Endothelial cell of umbilical vein (primary cell): ENCODE data around the gene GSG1L. TPM values are rescaled to one million over a fixed set of nuclear protein-coding genes. Genes with fewer than 3 reads are reported as not detected.

ENCODE experiments used
- BruUV-seq: library from RNA; stranded (reverse); fragments of 400-500 nt; replicated peaks from 2 replicates; lab custom pipeline; 2021; lab: Mats Ljungman, UMichigan
- CTCF ChIA-PET: fragments of 300-600, 350-600 bp; sonication (Branson Sonifier 250); formaldehyde crosslinking; loops from one replicate; lab custom pipeline; 2021; ENCODE audit warnings: antibody characterized with exemption, inconsistent platforms; lab: Charles Lee
- POLR2A ChIA-PET: fragments of 300-600, 350-600 bp; sonication (Branson Sonifier 250); formaldehyde crosslinking; loops from one replicate; lab custom pipeline; 2021; ENCODE audit warnings: antibody characterized with exemption, inconsistent platforms; lab: Charles Lee
- DNase-seq: peaks from one replicate; pipeline ENCODE4 v3.0.0-alpha.2; 2011; ENCODE audit warnings: low read depth, low spot score
- FAIRE-seq: peaks from 2 replicates; lab custom pipeline; 2011; peaks lifted over from hg19 to GRCh38; lab: Jason Lieb, UNC
- H2AFZ ChIP-seq: 2 replicates; pipeline ENCODE4 v1.6.0; 2012; ENCODE audit warnings: low read depth, low read length, control low read depth, inconsistent platforms
- H3K27ac ChIP-seq: 2 replicates; pipeline ENCODE4 v1.5.1; 2011; ENCODE audit warnings: low read depth, mild to moderate bottlenecking, control low read depth, low read length, moderate library complexity; ENCODE audit not compliant: insufficient read depth
- H3K27me3 ChIP-seq, 2 experiments: 2 replicates each; pipeline versions ENCODE4 v1.6.0 to v1.6.1; 2011; ENCODE audit warnings: low read length in 2 of 2, mixed read lengths in 1 of 2; ENCODE audit not compliant: control insufficient read depth in 2 of 2, insufficient read depth in 2 of 2
- H3K36me3 ChIP-seq, 2 experiments: 2 replicates in 1 of 2; 3 replicates in 1 of 2; pipeline ENCODE4 v1.5.1; 2011; ENCODE audit warnings: low read length in 2 of 2, mild to moderate bottlenecking in 1 of 2, moderate library complexity in 1 of 2; ENCODE audit not compliant: control insufficient read depth in 2 of 2, insufficient read depth in 2 of 2; ENCODE audit errors: extremely low read depth in 1 of 2
- H3K4me1 ChIP-seq: 3 replicates; pipeline ENCODE4 v1.5.1; 2011; ENCODE audit warnings: mild to moderate bottlenecking, low read length; ENCODE audit not compliant: control insufficient read depth, insufficient read depth; ENCODE audit errors: extremely low read depth
- H3K4me2 ChIP-seq: 2 replicates; pipeline ENCODE4 v1.6.1; 2011; ENCODE audit warnings: low read length, control low read depth, mixed read lengths; ENCODE audit not compliant: insufficient read depth
- H3K4me3 ChIP-seq, 3 experiments: fragments of 200-600 bp in 1 of 3; sonication (generic), shearing (Covaris generic) in 1 of 3; replicated peaks in 1 of 3; 2 replicates each; pipeline ENCODE4 v1.5.1; 2011 to 2016; ENCODE audit warnings: control low read depth in 3 of 3, low read length in 3 of 3, mild to moderate bottlenecking in 2 of 3, inconsistent platforms in 1 of 3, low read depth in 1 of 3, moderate library complexity in 1 of 3; ENCODE audit not compliant: insufficient read depth in 1 of 3
- H3K79me2 ChIP-seq: 2 replicates; pipeline ENCODE4 v1.6.0; 2012; ENCODE audit warnings: low read length, inconsistent platforms; ENCODE audit not compliant: control insufficient read depth, insufficient read depth
- H3K9ac ChIP-seq: replicated peaks from 2 replicates; pipeline ENCODE3; 2011; ENCODE audit warnings: low read length, control low read depth; ENCODE audit not compliant: insufficient read depth; ENCODE audit errors: extremely low read depth
- H3K9me1 ChIP-seq: replicated peaks from 3 replicates; pipeline ENCODE4 v1.6.0; 2011; ENCODE audit warnings: mild to moderate bottlenecking, low read length; ENCODE audit not compliant: control insufficient read depth, insufficient read depth; ENCODE audit errors: extremely low read depth
- H3K9me3 ChIP-seq: replicated peaks from 2 replicates; pipeline ENCODE4 v1.5.1; 2012; ENCODE audit warnings: low read length, inconsistent platforms; ENCODE audit not compliant: control insufficient read depth, insufficient read depth
- H4K20me1 ChIP-seq: replicated peaks from 2 replicates; pipeline ENCODE3; 2011; ENCODE audit warnings: mild to moderate bottlenecking, low read length; ENCODE audit not compliant: control insufficient read depth, insufficient read depth; ENCODE audit errors: extremely low read depth
- EZH2 ChIP-seq: IDR thresholded peaks from 2 replicates; pipeline ENCODE4 v1.6.1; 2012; ENCODE audit warnings: borderline replicate concordance, low read depth, mild to moderate bottlenecking, moderate library complexity, low read length, inconsistent platforms; ENCODE audit not compliant: severe bottlenecking
- FOS ChIP-seq: IDR thresholded peaks from 2 replicates; pipeline ENCODE4 v1.6.1; 2011; ENCODE audit warnings: mild to moderate bottlenecking, low read length, moderate library complexity, borderline replicate concordance; ENCODE audit not compliant: insufficient read depth
- GATA2 ChIP-seq: IDR thresholded peaks from 2 replicates; pipeline ENCODE4 v1.7.0; 2011; ENCODE audit warnings: low read depth, mild to moderate bottlenecking, moderate library complexity, mixed read lengths, low read length; ENCODE audit not compliant: insufficient read length, insufficient read depth
- JUN ChIP-seq: IDR thresholded peaks from 2 replicates; pipeline ENCODE4 v1.6.1; 2011; ENCODE audit warnings: borderline replicate concordance, low read depth; ENCODE audit not compliant: insufficient read length, insufficient read depth
- MYC ChIP-seq: IDR thresholded peaks from one replicate; pipeline ENCODE4 v1.6.1; 2011; ENCODE audit warnings: mild to moderate bottlenecking, low read depth, low read length
- POLR2A ChIP-seq: IDR thresholded peaks from 2 replicates; pipeline ENCODE4 v1.6.1; 2012; ENCODE audit warnings: low read depth, mild to moderate bottlenecking, control low read depth, low read length
- POLR2AphosphoS5 ChIP-seq: IDR thresholded peaks from 2 replicates; pipeline ENCODE4 v1.6.1; 2012; ENCODE audit warnings: low read depth, mild to moderate bottlenecking, control low read depth, low read length, moderate library complexity; ENCODE audit not compliant: insufficient read depth
- dilution Hi-C: fragments of 300-500 bp; cut with MboI; formaldehyde crosslinking; loops from one replicate; pipeline ENCODE4 v1.15.0; 2019; ENCODE audit warnings: low sequenced_read_pairs; ENCODE audit not compliant: extremely low pct_ligation_motif_present
- intact Hi-C: fragments of 100-400 bp; cut with micrococcal nuclease; formaldehyde crosslinking; loops from one replicate; pipeline ENCODE4 v1.10.0; 2022
- polyA plus RNA-seq, 4 experiments: library from polyadenylated mRNA; depleted of rRNA in 3 of 4; stranded (reverse) in 3 of 4; unstranded in 1 of 4; fragments of >200 nt; gene quantifications; 2 replicates each; pipeline versions ENCODE4 v1.2.1 to v1.2.3, GENCODE V29; 2011 to 2012; ENCODE audit warnings: missing spikeins in 1 of 4
- total RNA-seq: library from RNA; stranded (reverse); gene quantifications from 2 replicates; pipeline ENCODE4 v1.2.3, GENCODE V29; 2021
- TF ChIP-seq, protein P1 (sequence below), 2 donors: IDR thresholded peaks; 1 replicate in 1 of 2; 2 replicates in 1 of 2; pipeline ENCODE4 v1.5.1; 2011; ENCODE audit warnings: low read length in 2 of 2, mild to moderate bottlenecking in 2 of 2, moderate library complexity in 2 of 2, control low read depth in 1 of 2, inconsistent platforms in 1 of 2, low read depth in 1 of 2; ENCODE audit not compliant: insufficient read depth in 1 of 2; ENCODE audit errors: extremely low read depth in 1 of 2
- TF ChIP-seq, protein P2 (sequence below): IDR thresholded peaks from 2 replicates; pipeline ENCODE4 v1.6.1; 2011; ENCODE audit not compliant: insufficient read depth, insufficient read length

Gene GSG1L
- total and polyA plus RNA-seq, 2 donors (not counting 3 experiments of a cell fraction or from before 2014, with no cell fraction given): 0.06 TPM; not detected in 1

DNA sequence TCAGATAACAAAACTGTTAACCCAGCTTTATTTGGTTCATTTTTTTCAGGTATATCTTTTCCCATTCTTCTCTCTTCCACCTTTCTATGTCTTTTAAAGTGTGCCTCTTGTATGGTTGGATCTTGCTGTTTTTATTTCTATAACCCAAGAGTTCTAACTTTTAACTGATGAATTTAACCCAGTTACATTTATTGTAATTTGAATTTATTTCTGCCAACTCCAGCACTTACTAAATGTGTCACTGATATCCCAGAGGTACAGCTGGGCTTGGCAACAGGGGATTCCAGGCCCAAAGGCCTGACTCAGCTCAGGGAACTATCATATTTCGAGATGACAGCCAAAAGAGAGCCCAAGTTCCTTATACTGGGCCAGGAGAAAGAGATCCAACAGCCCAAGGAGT lies 200.1 kb downstream of the GSG1L start:
- no TSS peak for BruUV-seq
- Histone ChIP-seq H3K9me3 (no peaks in the 10 kb centered on the region), H3K9ac (no peak overlapping the region), H3K4me2 (no peak overlapping the region), H3K27me3 (no peaks in the 10 kb centered on the region), H3K4me3 (no peak overlapping the region), H3K27ac (no peak overlapping the region), H3K4me1 (no peaks in the 10 kb centered on the region), H4K20me1 (no peaks in the 10 kb centered on the region), H3K9me1 (no peaks in the 10 kb centered on the region), H2AFZ (no peak overlapping the region), H3K79me2 (no peaks in the 10 kb centered on the region), H3K36me3 (no peaks in the 10 kb centered on the region)
- CTCF ChIA-PET: interaction anchor here (0.8 to 3.6 kb wide), 5 partner anchors 169 to 227 kb away, joined by 3 to 27 read pairs (median 5); no protein-coding TSS in a partner anchor
- POLR2A ChIA-PET: no interaction called here
- intact Hi-C loops: no loop called here
- FAIRE-seq (no peak), DNase-seq (no peak)
- dilution Hi-C loops: no loop called here
- TF ChIP-seq POLR2AphosphoS5 (no peak), FOS (no peak), MYC (no peak), JUN (no peak), POLR2A (no peak), EZH2 (no peak), GATA2 (no peak)
- TF ChIP-seq, protein P1, sequence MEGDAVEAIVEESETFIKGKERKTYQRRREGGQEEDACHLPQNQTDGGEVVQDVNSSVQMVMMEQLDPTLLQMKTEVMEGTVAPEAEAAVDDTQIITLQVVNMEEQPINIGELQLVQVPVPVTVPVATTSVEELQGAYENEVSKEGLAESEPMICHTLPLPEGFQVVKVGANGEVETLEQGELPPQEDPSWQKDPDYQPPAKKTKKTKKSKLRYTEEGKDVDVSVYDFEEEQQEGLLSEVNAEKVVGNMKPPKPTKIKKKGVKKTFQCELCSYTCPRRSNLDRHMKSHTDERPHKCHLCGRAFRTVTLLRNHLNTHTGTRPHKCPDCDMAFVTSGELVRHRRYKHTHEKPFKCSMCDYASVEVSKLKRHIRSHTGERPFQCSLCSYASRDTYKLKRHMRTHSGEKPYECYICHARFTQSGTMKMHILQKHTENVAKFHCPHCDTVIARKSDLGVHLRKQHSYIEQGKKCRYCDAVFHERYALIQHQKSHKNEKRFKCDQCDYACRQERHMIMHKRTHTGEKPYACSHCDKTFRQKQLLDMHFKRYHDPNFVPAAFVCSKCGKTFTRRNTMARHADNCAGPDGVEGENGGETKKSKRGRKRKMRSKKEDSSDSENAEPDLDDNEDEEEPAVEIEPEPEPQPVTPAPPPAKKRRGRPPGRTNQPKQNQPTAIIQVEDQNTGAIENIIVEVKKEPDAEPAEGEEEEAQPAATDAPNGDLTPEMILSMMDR (IDR thresholded peaks at IDR 0.05; ENCODE audit: extremely low read depth in 1 of 2, insufficient read depth in 1 of 2, low read depth in 1 of 2, low read length in 2 of 2): no peak
- TF ChIP-seq, protein P2, sequence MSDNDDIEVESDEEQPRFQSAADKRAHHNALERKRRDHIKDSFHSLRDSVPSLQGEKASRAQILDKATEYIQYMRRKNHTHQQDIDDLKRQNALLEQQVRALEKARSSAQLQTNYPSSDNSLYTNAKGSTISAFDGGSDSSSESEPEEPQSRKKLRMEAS: no peak
